WTC11 (cell line): ENCODE measurements around the gene AADACL3. TPM values are rescaled to one million over a fixed set of nuclear protein-coding genes. Genes with fewer than 3 reads are reported as not detected.

Experiments used
- ATAC-seq: fragments of 200-7000 bp; cut with Tn5 transposase; 2 replicates; pipeline ENCODE4 v1.10.0; 2021; ENCODE audit warnings: mild to moderate bottlenecking, moderate library complexity
- CTCF ChIA-PET: fragments of 300-600 bp; sonication (Branson Sonifier 250); formaldehyde crosslinking; loops from one replicate; lab custom pipeline; 2021; ENCODE audit warnings: antibody characterized with exemption; lab: Charles Lee
- POLR2A ChIA-PET: fragments of 350-600 bp; sonication (Branson Sonifier 250); formaldehyde crosslinking; loops from one replicate; lab custom pipeline; 2021; ENCODE audit warnings: antibody characterized with exemption; lab: Charles Lee
- DNase-seq: peaks from one replicate; pipeline ENCODE4 v3.0.0; 2021; ENCODE audit warnings: low spot score
- H3K27ac Mint-ChIP-seq: 2 replicates; pipeline ENCODE4 v1.8.0; 2021; ENCODE audit warnings: mixed read lengths
- H3K27me3 Mint-ChIP-seq: 2 replicates; pipeline ENCODE4 v1.8.0; 2021; ENCODE audit warnings: low read depth, mild to moderate bottlenecking, moderate library complexity, mixed read lengths
- H3K36me3 Mint-ChIP-seq: 2 replicates; pipeline ENCODE4 v1.8.0; 2021; ENCODE audit warnings: mixed read lengths
- H3K4me1 Mint-ChIP-seq: 2 replicates; pipeline ENCODE4 v1.8.0; 2022; ENCODE audit warnings: mixed read lengths
- H3K4me3 Mint-ChIP-seq: 2 replicates; pipeline ENCODE4 v1.8.0; 2021; ENCODE audit warnings: mild to moderate bottlenecking, moderate library complexity, mixed read lengths
- H3K9me3 Mint-ChIP-seq: 2 replicates; pipeline ENCODE4 v1.8.0; 2021; ENCODE audit warnings: mixed read lengths
- CBFB ChIP-seq: sonication (generic); formaldehyde crosslinking; IDR thresholded peaks from 2 replicates; pipeline ENCODE4 v1.8.1; 2022; ENCODE audit warnings: mild to moderate bottlenecking, low read depth, missing genetic modification reagents
- CREM ChIP-seq: sonication (generic); formaldehyde crosslinking; IDR thresholded peaks from 2 replicates; pipeline ENCODE4 v1.8.1; 2022; ENCODE audit warnings: mild to moderate bottlenecking, missing genetic modification reagents, moderate library complexity
- FOXK1 ChIP-seq: sonication (generic); formaldehyde crosslinking; IDR thresholded peaks from 2 replicates; pipeline ENCODE4 v1.8.0; 2022; ENCODE audit warnings: mild to moderate bottlenecking, moderate library complexity, missing genetic modification reagents
- GABPB1 ChIP-seq: sonication (generic); formaldehyde crosslinking; IDR thresholded peaks from 2 replicates; pipeline ENCODE4 v1.8.1; 2023; ENCODE audit warnings: mild to moderate bottlenecking, missing genetic modification reagents
- GRHL2 ChIP-seq: fragments of 250-450 bp; sonication (Bioruptor Pico); IDR thresholded peaks from 2 replicates; pipeline ENCODE4 v1.8.0; 2022; ENCODE audit warnings: mild to moderate bottlenecking, moderate library complexity; ENCODE audit not compliant: insufficient replicate concordance, severe bottlenecking
- IRF1 ChIP-seq: sonication (generic); formaldehyde crosslinking; IDR thresholded peaks from 2 replicates; pipeline ENCODE4 v1.8.0; 2023; ENCODE audit warnings: missing genetic modification reagents
- JUN ChIP-seq: sonication (generic); formaldehyde crosslinking; IDR thresholded peaks from 2 replicates; pipeline ENCODE4 v1.8.0; 2023; ENCODE audit warnings: mild to moderate bottlenecking, missing genetic modification reagents
- NFATC4 ChIP-seq: fragments of 250-450 bp; sonication (Bioruptor Pico); IDR thresholded peaks from 2 replicates; pipeline ENCODE4 v1.9.0; 2021; ENCODE audit warnings: mild to moderate bottlenecking
- OVOL2 ChIP-seq: fragments of 250-450 bp; sonication (Bioruptor Pico); IDR thresholded peaks from 2 replicates; pipeline ENCODE4 v1.9.0; 2021; ENCODE audit warnings: mild to moderate bottlenecking, borderline replicate concordance
- PRDM15 ChIP-seq: sonication (generic); formaldehyde crosslinking; IDR thresholded peaks from 2 replicates; pipeline ENCODE4 v1.8.0; 2022; ENCODE audit warnings: missing genetic modification reagents
- TP53 ChIP-seq: sonication (generic); formaldehyde crosslinking; IDR thresholded peaks from 2 replicates; pipeline ENCODE4 v1.8.1; 2023; ENCODE audit warnings: mild to moderate bottlenecking, missing genetic modification reagents
- ZBTB21 ChIP-seq: sonication (generic); formaldehyde crosslinking; IDR thresholded peaks from 2 replicates; pipeline ENCODE4 v1.8.1; 2023; ENCODE audit warnings: mild to moderate bottlenecking, missing genetic modification reagents, borderline replicate concordance
- ZNF121 ChIP-seq: sonication (generic); formaldehyde crosslinking; IDR thresholded peaks from 2 replicates; pipeline ENCODE4 v1.8.0; 2023; ENCODE audit warnings: missing genetic modification reagents
- ZNF219 ChIP-seq: sonication (generic); formaldehyde crosslinking; IDR thresholded peaks from 2 replicates; pipeline ENCODE4 v1.8.0; 2023; ENCODE audit warnings: missing genetic modification reagents, mild to moderate bottlenecking, borderline replicate concordance
- ZNF317 ChIP-seq: sonication (generic); formaldehyde crosslinking; IDR thresholded peaks from 2 replicates; pipeline ENCODE4 v1.8.1; 2023; ENCODE audit warnings: low read depth, mild to moderate bottlenecking, moderate library complexity, missing genetic modification reagents, borderline replicate concordance
- ZNF512 ChIP-seq: sonication (generic); formaldehyde crosslinking; IDR thresholded peaks from 2 replicates; pipeline ENCODE4 v1.8.1; 2022; ENCODE audit warnings: missing genetic modification reagents, borderline replicate concordance
- total RNA-seq: library from RNA; stranded (reverse); gene quantifications from 3 replicates; pipeline ENCODE4 v1.2.3, GENCODE V29; 2021
- TF ChIP-seq, protein P1 (sequence below): sonication (generic); formaldehyde crosslinking; IDR thresholded peaks from 2 replicates; pipeline ENCODE4 v1.8.1; 2023; ENCODE audit warnings: mild to moderate bottlenecking, moderate library complexity, missing genetic modification reagents
- TF ChIP-seq, protein P2 (sequence below): fragments of 250-450 bp; sonication (Bioruptor Pico); IDR thresholded peaks from 2 replicates; pipeline ENCODE4 v2.1.2; 2022; ENCODE audit warnings: mild to moderate bottlenecking, moderate library complexity
- TF ChIP-seq, protein P3 (sequence below): sonication (generic); formaldehyde crosslinking; IDR thresholded peaks from 2 replicates; pipeline ENCODE4 v1.8.1; 2022; ENCODE audit warnings: low read depth, missing genetic modification reagents, borderline replicate concordance

Gene AADACL3
- total RNA-seq, 1 experiment from 2014 or later: 0.77 TPM

- TF ChIP-seq PRDM15 (CRISPR knock-in tag): no peak
- TF ChIP-seq GABPB1 (CRISPR knock-in tag): no peak
- TF ChIP-seq JUN: no peak
- TF ChIP-seq, all 79 proteins: peak for 0
Observed at GRCh38 chr1:12697397-12697796, 18.5 kb upstream of the AADACL3 start (continued).

GRCh38 chr1:12703821-12704451, 12.0 kb upstream of the AADACL3 start:
- DNase-seq: no peak
- Mint-ChIP-seq H3K4me3 (no peak overlapping the region), H3K27me3 (peaks cover 15% of the 10 kb centered on the region), H3K27ac (no peak overlapping the region), H3K9me3 (peaks cover 42% of the 10 kb centered on the region), H3K4me1 (no peaks in the 10 kb centered on the region), H3K36me3 (peaks cover 33% of the 10 kb centered on the region)
- TF ChIP-seq, protein P1, sequence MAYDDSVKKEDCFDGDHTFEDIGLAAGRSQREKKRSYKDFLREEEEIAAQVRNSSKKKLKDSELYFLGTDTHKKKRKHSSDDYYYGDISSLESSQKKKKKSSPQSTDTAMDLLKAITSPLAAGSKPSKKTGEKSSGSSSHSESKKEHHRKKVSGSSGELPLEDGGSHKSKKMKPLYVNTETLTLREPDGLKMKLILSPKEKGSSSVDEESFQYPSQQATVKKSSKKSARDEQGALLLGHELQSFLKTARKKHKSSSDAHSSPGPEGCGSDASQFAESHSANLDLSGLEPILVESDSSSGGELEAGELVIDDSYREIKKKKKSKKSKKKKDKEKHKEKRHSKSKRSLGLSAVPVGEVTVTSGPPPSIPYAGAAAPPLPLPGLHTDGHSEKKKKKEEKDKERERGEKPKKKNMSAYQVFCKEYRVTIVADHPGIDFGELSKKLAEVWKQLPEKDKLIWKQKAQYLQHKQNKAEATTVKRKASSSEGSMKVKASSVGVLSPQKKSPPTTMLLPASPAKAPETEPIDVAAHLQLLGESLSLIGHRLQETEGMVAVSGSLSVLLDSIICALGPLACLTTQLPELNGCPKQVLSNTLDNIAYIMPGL: no peak
- TF ChIP-seq NFATC4 (CRISPR knock-in tag): no peak
- TF ChIP-seq, protein P2, sequence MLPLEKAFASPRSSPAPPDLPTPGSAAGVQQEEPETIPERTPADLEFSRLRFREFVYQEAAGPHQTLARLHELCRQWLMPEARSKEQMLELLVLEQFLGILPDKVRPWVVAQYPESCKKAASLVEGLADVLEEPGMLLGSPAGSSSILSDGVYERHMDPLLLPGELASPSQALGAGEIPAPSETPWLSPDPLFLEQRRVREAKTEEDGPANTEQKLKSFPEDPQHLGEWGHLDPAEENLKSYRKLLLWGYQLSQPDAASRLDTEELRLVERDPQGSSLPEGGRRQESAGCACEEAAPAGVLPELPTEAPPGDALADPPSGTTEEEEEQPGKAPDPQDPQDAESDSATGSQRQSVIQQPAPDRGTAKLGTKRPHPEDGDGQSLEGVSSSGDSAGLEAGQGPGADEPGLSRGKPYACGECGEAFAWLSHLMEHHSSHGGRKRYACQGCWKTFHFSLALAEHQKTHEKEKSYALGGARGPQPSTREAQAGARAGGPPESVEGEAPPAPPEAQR: no peak
- TF ChIP-seq ZBTB21 (CRISPR knock-in tag): no peak
- no peak for TF ChIP-seq OVOL2 (CRISPR knock-in tag)
- TF ChIP-seq FOXK1 (CRISPR knock-in tag): no peak
- no peak for TF ChIP-seq TP53 (CRISPR knock-in tag)
- TF ChIP-seq, protein P3, sequence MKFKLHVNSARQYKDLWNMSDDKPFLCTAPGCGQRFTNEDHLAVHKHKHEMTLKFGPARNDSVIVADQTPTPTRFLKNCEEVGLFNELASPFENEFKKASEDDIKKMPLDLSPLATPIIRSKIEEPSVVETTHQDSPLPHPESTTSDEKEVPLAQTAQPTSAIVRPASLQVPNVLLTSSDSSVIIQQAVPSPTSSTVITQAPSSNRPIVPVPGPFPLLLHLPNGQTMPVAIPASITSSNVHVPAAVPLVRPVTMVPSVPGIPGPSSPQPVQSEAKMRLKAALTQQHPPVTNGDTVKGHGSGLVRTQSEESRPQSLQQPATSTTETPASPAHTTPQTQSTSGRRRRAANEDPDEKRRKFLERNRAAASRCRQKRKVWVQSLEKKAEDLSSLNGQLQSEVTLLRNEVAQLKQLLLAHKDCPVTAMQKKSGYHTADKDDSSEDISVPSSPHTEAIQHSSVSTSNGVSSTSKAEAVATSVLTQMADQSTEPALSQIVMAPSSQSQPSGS (CRISPR knock-in tag): no peak
- TF ChIP-seq ZNF121 (CRISPR knock-in tag): no peak
- TF ChIP-seq ZNF317: no peak
- TF ChIP-seq CREM (CRISPR knock-in tag): no peak
- no peak for ATAC-seq
- ChIA-PET CTCF (no interaction called here), POLR2A (no interaction called here)

- peaks cover 30% of the 10 kb centered on the region for H3K36me3 Mint-ChIP-seq
- H3K27me3 Mint-ChIP-seq: peaks cover 15% of the 10 kb centered on the region
- H3K4me1 Mint-ChIP-seq: peaks cover 6% of the 10 kb centered on the region; the same call in 1 of the 2 replicates
- no peak overlapping the region for H3K27ac Mint-ChIP-seq
- no peak for DNase-seq
- no peak for TF ChIP-seq ZNF512 (CRISPR knock-in tag)
- TF ChIP-seq IRF1 (CRISPR knock-in tag): no peak
- TF ChIP-seq GABPB1 (CRISPR knock-in tag): no peak
- TF ChIP-seq GRHL2 (CRISPR knock-in tag): no peak
- TF ChIP-seq CBFB (CRISPR knock-in tag): no peak
- TF ChIP-seq ZNF219 (CRISPR knock-in tag): no peak
- H3K9me3 Mint-ChIP-seq: peaks cover 36% of the 10 kb centered on the region
- ATAC-seq: no peak
- CTCF ChIA-PET: no interaction called here
- no peak overlapping the region for H3K4me3 Mint-ChIP-seq
- POLR2A ChIA-PET: no interaction called here
Observed at GRCh38 chr1:12706061-12706460, 9.8 kb upstream of the AADACL3 start.
